ENCODE measurements around the gene NEK1. TPM values are rescaled to one million over a fixed set of nuclear protein-coding genes. Genes with fewer than 3 reads are reported as not detected.

The NEK1 gene
- total RNA-seq, 1 experiment from 2014 or later: 10.3 TPM

DNA sequence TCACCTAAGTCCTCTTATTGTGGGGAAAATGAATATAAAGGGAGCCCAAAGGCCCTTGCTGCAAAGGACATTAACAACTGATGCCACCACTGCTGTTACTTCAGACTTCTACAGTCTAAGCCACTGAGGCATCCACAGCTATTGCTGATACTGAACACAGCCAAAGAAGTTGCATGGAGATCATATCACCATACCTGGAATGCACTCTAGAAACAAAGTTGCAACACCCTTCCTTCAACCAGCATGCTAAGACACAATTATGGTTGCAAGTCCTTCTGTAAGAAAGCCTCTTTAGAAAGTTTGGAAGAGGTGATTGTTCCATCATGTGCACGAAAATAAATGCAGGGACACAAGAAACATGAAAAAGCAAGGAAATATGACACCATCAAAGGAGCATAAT lies 236.0 kb downstream of the NEK1 start (continued):
- TF ChIP-seq ZNF121 (CRISPR knock-in tag; IDR thresholded peaks at IDR 0.05) (no peak), TCF7 (CRISPR knock-in tag; IDR thresholded peaks at IDR 0.05; ENCODE audit: low read depth) (no peak), ZNF219 (CRISPR knock-in tag; IDR thresholded peaks at IDR 0.05; ENCODE audit: borderline replicate concordance) (no peak), ESRRA (CRISPR knock-in tag; IDR thresholded peaks at IDR 0.05; ENCODE audit: borderline replicate concordance) (no peak), RORB (CRISPR knock-in tag; IDR thresholded peaks at IDR 0.05) (no peak), PRRX2 (CRISPR knock-in tag; IDR thresholded peaks at IDR 0.05) (no peak), EMX1 (CRISPR knock-in tag; IDR thresholded peaks at IDR 0.05) (no peak), ZNF317 (CRISPR knock-in tag; IDR thresholded peaks at IDR 0.05; ENCODE audit: borderline replicate concordance, low read depth) (no peak), GRHL2 (CRISPR knock-in tag; IDR thresholded peaks at IDR 0.05; ENCODE audit: insufficient replicate concordance, severe bottlenecking) (no peak)
- TF ChIP-seq, protein P1, sequence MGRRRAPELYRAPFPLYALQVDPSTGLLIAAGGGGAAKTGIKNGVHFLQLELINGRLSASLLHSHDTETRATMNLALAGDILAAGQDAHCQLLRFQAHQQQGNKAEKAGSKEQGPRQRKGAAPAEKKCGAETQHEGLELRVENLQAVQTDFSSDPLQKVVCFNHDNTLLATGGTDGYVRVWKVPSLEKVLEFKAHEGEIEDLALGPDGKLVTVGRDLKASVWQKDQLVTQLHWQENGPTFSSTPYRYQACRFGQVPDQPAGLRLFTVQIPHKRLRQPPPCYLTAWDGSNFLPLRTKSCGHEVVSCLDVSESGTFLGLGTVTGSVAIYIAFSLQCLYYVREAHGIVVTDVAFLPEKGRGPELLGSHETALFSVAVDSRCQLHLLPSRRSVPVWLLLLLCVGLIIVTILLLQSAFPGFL (CRISPR knock-in tag; IDR thresholded peaks at IDR 0.05; ENCODE audit: borderline replicate concordance): no peak

DNA sequence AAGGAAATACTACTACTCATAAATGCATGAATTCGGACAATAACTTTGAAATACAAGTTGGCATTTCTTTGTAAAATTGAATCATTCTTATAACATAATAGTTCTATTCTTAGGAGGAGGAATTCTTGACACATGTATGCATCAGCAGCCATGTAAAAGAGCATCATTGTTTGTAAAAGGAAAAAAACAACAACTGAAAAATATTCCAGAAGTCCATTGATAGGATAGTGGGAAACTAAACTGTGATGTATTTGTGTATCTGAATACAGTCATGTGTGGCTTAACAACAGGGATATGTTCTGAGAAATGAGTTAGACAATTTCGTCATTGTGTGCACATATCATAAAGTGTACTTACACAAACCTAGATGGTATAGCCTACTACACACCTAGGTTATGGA lies 239.6 kb downstream of the NEK1 start:
- DNase-seq (ENCODE audit: low spot score) (no peak), ATAC-seq (no peak)
- ChIA-PET CTCF (no interaction called here), POLR2A (no interaction called here)
- no peak overlapping the region for H3K27ac Mint-ChIP-seq
- H3K27me3 Mint-ChIP-seq (ENCODE audit: low read depth): no peaks in the 10 kb centered on the region
- H3K9me3 Mint-ChIP-seq: peaks cover 19% of the 10 kb centered on the region
- H3K36me3 Mint-ChIP-seq: peaks cover 18% of the 10 kb centered on the region
- TF ChIP-seq, protein P2, sequence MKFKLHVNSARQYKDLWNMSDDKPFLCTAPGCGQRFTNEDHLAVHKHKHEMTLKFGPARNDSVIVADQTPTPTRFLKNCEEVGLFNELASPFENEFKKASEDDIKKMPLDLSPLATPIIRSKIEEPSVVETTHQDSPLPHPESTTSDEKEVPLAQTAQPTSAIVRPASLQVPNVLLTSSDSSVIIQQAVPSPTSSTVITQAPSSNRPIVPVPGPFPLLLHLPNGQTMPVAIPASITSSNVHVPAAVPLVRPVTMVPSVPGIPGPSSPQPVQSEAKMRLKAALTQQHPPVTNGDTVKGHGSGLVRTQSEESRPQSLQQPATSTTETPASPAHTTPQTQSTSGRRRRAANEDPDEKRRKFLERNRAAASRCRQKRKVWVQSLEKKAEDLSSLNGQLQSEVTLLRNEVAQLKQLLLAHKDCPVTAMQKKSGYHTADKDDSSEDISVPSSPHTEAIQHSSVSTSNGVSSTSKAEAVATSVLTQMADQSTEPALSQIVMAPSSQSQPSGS (CRISPR knock-in tag; IDR thresholded peaks at IDR 0.05; ENCODE audit: borderline replicate concordance, low read depth): no peak
- TF ChIP-seq KAT7 (CRISPR knock-in tag; IDR thresholded peaks at IDR 0.05; ENCODE audit: borderline replicate concordance): no peak
- no peak for TF ChIP-seq MXD4 (CRISPR knock-in tag; IDR thresholded peaks at IDR 0.05; ENCODE audit: borderline replicate concordance)
- TF ChIP-seq, protein P3, sequence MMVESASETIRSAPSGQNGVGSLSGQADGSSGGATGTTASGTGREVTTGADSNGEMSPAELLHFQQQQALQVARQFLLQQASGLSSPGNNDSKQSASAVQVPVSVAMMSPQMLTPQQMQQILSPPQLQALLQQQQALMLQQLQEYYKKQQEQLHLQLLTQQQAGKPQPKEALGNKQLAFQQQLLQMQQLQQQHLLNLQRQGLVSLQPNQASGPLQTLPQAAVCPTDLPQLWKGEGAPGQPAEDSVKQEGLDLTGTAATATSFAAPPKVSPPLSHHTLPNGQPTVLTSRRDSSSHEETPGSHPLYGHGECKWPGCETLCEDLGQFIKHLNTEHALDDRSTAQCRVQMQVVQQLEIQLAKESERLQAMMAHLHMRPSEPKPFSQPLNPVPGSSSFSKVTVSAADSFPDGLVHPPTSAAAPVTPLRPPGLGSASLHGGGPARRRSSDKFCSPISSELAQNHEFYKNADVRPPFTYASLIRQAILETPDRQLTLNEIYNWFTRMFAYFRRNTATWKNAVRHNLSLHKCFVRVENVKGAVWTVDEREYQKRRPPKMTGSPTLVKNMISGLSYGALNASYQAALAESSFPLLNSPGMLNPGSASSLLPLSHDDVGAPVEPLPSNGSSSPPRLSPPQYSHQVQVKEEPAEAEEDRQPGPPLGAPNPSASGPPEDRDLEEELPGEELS (CRISPR knock-in tag; IDR thresholded peaks at IDR 0.05): no peak
- no peak for TF ChIP-seq NR3C1 (CRISPR knock-in tag; conservative IDR thresholded peaks at IDR 0.05; ENCODE audit: low read depth)
- no peak for TF ChIP-seq ZNF396 (CRISPR knock-in tag; IDR thresholded peaks at IDR 0.05; ENCODE audit: borderline replicate concordance)
- TF ChIP-seq SMAD4 (CRISPR knock-in tag; IDR thresholded peaks at IDR 0.05): no peak
- no peak for TF ChIP-seq ESRRA (CRISPR knock-in tag; IDR thresholded peaks at IDR 0.05; ENCODE audit: borderline replicate concordance)
- TF ChIP-seq ZNF219 (CRISPR knock-in tag; IDR thresholded peaks at IDR 0.05; ENCODE audit: borderline replicate concordance): no peak
- no peak for TF ChIP-seq ZNF121 (CRISPR knock-in tag; IDR thresholded peaks at IDR 0.05)
- no peak for TF ChIP-seq NFE2L1 (CRISPR knock-in tag; IDR thresholded peaks at IDR 0.05)
- H3K4me1 Mint-ChIP-seq: no peaks in the 10 kb centered on the region
- H3K4me3 Mint-ChIP-seq: no peak overlapping the region

DNA sequence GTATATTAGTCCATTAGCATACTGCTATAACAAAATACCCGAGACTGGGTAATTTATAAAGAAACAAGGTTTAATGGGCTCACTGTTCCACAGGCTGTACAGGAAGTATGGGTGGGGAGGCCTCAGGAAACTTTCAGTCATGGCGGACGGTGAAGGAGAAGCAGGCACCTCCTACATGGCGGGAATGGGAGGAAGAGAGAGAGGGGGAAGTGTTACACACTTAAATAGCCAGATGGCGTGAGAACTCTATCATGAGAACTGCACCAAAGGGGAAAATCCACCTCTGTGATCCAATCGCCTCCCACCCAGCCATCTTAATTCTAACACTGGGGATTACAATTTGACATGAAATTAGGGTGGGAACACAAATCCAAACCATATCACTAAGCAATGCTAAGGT lies 242.7 kb downstream of the NEK1 start:
- CTCF ChIA-PET: no interaction called here
- Mint-ChIP-seq H3K36me3 (peaks cover 8% of the 10 kb centered on the region; the same call in 1 of the 2 replicates), H3K27ac (no peak overlapping the region), H3K4me1 (no peaks in the 10 kb centered on the region), H3K9me3 (peaks cover 12% of the 10 kb centered on the region), H3K4me3 (no peak overlapping the region), H3K27me3 (ENCODE audit: low read depth) (no peaks in the 10 kb centered on the region)
- DNase-seq (ENCODE audit: low spot score): no peak
- peak; percentile 87 for ATAC-seq
- POLR2A ChIA-PET: no interaction called here
- TF ChIP-seq, protein P4, sequence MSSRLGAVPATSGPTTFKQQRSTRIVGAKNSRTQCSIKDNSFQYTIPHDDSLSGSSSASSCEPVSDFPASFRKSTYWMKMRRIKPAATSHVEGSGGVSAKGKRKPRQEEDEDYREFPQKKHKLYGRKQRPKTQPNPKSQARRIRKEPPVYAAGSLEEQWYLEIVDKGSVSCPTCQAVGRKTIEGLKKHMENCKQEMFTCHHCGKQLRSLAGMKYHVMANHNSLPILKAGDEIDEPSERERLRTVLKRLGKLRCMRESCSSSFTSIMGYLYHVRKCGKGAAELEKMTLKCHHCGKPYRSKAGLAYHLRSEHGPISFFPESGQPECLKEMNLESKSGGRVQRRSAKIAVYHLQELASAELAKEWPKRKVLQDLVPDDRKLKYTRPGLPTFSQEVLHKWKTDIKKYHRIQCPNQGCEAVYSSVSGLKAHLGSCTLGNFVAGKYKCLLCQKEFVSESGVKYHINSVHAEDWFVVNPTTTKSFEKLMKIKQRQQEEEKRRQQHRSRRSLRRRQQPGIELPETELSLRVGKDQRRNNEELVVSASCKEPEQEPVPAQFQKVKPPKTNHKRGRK (CRISPR knock-in tag; IDR thresholded peaks at IDR 0.05; ENCODE audit: borderline replicate concordance): no peak
- no peak for TF ChIP-seq NR2C2 (CRISPR knock-in tag; IDR thresholded peaks at IDR 0.05)
- no peak for TF ChIP-seq ZBTB21 (CRISPR knock-in tag; IDR thresholded peaks at IDR 0.05; ENCODE audit: borderline replicate concordance)
- no peak for TF ChIP-seq HMGXB4 (CRISPR knock-in tag; IDR thresholded peaks at IDR 0.05)
- no peak for TF ChIP-seq RELA (CRISPR knock-in tag; IDR thresholded peaks at IDR 0.05; ENCODE audit: borderline replicate concordance)
- TF ChIP-seq ZNF423 (CRISPR knock-in tag; IDR thresholded peaks at IDR 0.05): no peak
